HL-60 (cell line): ENCODE data around the gene EFCAB13.

Experiments used
- GABPA ChIP-seq: IDR thresholded peaks from 2 replicates; pipeline ENCODE4 v1.6.1; 2012; ENCODE audit warnings: low read depth
- POLR2AphosphoS5 ChIP-seq: IDR thresholded peaks from 2 replicates; pipeline ENCODE4 v1.6.1; 2012; ENCODE audit warnings: low read depth
- SPI1 ChIP-seq: IDR thresholded peaks from 2 replicates; pipeline ENCODE4 v1.6.1; 2012; ENCODE audit warnings: low read depth, mild to moderate bottlenecking, borderline replicate concordance
- TF ChIP-seq, protein P1 (sequence below): IDR thresholded peaks from one replicate; pipeline ENCODE4 v1.5.1; 2011; ENCODE audit warnings: low read length, control low read depth, inconsistent platforms; ENCODE audit not compliant: insufficient read depth

DNA sequence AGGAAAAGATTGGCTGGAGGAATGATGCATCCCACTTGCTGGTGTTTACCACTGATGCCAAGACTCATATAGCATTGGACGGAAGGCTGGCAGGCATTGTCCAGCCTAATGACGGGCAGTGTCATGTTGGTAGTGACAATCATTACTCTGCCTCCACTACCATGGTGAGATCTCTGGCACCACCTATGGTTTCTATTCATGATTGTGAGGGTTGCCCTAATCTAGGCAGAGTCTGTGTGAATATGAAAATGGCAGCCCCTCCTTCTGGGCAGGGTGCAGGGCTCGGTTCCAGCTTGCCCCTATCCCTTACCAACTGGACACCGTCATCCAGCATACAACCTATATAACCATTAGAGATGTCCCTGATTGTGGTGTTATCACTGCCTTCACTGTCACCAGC is 36.7 kb upstream of the EFCAB13 start:
- TF ChIP-seq, protein P1, sequence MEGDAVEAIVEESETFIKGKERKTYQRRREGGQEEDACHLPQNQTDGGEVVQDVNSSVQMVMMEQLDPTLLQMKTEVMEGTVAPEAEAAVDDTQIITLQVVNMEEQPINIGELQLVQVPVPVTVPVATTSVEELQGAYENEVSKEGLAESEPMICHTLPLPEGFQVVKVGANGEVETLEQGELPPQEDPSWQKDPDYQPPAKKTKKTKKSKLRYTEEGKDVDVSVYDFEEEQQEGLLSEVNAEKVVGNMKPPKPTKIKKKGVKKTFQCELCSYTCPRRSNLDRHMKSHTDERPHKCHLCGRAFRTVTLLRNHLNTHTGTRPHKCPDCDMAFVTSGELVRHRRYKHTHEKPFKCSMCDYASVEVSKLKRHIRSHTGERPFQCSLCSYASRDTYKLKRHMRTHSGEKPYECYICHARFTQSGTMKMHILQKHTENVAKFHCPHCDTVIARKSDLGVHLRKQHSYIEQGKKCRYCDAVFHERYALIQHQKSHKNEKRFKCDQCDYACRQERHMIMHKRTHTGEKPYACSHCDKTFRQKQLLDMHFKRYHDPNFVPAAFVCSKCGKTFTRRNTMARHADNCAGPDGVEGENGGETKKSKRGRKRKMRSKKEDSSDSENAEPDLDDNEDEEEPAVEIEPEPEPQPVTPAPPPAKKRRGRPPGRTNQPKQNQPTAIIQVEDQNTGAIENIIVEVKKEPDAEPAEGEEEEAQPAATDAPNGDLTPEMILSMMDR, result no peak
- TF ChIP-seq POLR2AphosphoS5 (no peak), GABPA (no peak), SPI1 (no peak)
